HG02588 (cell line): ENCODE results near the gene LRCH4.

Experiments
- ATAC-seq: cut with Tn5 transposase; IDR thresholded peaks from one replicate; pipeline ENCODE4 v1.9.1; 2021; ENCODE audit warnings: mild to moderate bottlenecking, moderate library complexity; ENCODE audit not compliant: unreplicated experiment

Gene LRCH4, protein sequence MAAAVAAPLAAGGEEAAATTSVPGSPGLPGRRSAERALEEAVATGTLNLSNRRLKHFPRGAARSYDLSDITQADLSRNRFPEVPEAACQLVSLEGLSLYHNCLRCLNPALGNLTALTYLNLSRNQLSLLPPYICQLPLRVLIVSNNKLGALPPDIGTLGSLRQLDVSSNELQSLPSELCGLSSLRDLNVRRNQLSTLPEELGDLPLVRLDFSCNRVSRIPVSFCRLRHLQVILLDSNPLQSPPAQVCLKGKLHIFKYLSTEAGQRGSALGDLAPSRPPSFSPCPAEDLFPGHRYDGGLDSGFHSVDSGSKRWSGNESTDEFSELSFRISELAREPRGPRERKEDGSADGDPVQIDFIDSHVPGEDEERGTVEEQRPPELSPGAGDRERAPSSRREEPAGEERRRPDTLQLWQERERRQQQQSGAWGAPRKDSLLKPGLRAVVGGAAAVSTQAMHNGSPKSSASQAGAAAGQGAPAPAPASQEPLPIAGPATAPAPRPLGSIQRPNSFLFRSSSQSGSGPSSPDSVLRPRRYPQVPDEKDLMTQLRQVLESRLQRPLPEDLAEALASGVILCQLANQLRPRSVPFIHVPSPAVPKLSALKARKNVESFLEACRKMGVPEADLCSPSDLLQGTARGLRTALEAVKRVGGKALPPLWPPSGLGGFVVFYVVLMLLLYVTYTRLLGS

DNA sequence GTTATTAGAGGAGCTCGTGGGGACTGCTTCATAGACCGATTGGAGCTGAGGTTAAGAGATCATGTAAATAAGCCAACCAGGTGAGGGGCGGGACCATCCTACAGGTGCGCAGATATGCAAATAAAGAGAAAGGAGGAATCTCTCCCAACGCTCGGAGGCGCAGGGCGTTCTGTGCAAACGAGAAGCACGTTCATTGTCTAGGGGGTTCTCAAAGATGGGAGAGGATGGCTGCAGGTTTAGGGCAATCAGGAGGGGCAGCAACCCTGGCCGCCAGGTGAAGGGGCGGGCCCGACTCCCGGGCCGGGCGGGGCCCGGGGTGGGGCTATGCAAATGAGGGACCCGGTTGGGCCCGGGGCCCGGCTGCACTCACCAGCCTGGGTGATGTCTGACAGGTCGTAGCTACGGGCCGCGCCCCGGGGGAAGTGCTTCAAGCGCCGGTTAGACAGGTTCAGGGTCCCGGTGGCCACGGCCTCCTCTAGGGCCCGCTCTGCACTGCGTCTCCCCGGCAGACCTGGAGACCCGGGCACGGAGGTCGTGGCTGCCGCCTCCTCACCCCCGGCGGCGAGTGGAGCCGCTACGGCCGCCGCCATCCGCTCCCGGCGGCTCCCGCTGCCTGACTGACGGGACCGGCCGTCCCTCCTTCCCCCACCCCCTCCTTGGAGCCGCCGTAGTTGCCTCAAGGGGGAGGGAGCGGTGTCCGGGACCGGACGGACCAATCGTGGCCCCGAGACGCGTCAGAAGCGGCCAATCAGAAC, at the start of gene LRCH4:
Gene LRCH4 (minus strand): TSS at position 619 of the 755 bp plus-strand sequence. CDS start 29 bp downstream, at position 590.
- peak; percentile 28 for ATAC-seq

DNA sequence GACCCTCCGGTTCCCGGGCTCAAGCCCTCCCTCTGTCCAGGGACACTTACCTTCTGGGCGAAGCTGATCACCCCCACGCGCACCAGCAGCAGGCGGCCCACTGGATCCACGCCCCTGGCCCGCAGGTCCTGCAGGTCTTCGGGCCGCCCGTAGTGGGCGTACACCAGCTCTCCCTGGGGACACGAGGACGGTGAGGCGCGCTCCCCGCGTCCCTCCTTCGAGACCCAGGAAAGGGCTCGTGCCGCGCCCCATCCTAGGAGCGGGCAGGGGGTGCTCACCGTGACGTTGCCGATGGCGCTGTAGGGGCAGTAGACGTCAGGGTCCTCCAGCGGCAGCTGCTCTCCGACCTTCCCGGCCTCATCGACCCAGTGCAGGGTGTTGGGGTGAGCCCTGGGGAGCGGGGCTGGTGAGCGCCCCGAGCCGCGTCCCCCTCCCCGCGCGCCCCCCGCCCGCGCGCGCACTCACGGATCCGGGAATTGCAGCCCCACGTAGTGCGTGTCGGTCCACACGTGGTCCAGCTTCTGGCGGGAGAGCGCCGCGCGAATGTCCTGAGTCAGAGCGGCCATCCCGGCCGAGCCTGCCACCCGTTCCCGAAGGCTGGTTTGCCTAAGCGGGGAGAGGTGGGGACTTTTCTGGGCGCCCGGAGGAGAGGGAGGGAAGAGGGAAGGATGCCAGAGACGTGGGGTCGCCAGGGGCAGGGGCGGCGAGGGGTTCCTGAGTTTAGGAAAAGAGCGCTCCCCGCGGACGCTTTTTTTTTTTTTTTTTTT, 47.2 kb upstream of the LRCH4 start:
- ATAC-seq: peak; percentile 50

DNA sequence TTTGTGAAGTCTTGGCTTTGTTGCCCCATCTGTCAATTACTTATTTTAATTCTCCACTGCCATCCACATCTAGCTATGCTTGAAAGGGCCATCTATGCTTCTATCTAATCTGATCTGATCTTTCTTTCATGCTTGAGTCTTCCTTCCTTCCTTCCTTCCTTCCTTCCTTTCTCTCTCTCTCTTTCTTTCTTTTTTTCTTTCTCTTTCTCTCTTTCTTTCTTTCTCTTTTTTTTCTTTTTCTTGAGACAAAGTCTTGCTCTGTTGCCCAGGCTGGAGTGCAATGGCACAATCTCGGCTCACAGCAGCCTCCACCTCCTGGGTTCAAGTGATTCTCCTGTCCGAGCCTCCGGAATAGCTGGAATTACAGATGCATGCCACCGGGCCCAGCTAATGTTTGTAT, 44.1 kb upstream of the LRCH4 start:
- ATAC-seq: no peak

DNA sequence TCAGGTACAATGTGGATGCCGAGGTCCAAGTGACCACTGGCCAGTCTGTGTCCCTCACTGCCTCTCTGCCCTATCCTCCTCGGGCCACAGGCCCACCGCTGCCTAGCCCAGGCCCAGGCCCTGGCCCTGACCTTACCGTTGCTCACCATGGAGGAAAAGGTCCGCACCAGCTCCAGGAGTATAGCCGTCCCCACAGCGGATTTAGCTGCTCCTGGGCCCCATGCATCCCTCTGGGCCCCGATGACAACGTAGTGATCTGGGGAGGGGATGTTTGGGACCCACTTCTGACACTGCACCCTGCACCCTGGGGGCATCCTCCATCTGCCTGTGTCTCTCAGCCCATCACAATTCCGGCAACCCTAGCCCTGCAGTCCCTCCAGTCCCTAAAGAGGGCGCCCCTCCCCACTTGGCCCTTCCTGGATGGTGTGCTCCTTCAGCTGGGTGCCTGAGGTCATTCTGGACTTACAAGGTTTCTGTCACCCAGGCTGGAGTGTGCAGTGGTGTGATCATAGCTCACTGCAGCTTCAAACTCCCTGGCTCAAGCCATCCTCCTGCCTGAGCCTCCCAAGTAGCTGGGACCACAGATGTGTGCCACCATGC, 43.3 kb upstream of the LRCH4 start:
- ATAC-seq: no peak

DNA sequence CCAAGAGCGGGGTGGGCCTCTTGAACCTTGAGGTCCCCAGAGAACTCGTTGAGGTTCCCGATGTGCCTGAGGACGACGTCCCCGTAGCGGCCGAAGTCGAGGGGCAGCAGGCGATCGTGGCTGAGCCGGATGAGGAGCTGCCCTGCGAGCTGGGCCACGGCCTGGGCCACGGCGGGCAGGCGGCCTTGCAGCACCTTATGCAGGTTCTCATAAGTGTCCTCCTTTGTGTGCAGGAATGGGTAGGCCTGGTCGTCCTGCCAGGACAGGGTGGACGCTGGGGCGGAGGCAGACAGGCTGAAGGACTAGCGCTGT, 41.3 kb upstream of the LRCH4 start:
- no peak for ATAC-seq

DNA sequence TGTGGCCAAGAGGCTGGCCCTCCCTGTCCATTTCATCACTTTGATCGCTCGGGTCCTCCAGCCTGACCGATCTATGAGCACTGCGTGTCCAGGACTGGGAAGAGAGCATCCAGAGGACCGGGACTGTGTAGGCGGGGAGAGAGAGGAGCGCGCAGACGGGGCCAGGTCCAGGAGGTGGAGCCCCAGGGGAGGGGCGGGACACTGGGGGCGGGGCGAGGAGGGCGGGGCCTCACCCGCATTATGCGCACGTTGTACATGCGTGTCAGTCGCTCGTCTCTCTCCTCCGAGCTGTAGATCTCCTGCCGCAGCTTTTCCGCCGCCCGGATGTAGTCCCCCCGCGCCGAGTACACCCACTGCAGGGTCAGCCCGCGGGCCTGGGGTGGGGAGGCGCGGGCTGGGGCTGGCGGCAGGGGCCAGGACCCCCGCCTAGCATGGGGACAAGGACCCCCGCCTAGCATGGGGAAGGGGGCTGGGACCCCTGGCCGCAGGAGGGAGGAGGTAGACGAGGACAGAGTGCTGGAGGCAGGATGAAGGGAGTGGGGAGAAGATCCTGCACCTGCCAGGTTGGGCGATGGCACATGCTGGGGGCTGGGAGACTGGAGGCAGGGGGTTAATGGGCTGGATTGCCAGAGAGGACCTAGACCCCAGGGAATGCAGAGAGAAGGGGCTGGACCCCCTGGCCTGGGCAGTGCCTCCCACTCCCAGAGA, 40.8 kb upstream of the LRCH4 start:
- ATAC-seq: peak; percentile 74

DNA sequence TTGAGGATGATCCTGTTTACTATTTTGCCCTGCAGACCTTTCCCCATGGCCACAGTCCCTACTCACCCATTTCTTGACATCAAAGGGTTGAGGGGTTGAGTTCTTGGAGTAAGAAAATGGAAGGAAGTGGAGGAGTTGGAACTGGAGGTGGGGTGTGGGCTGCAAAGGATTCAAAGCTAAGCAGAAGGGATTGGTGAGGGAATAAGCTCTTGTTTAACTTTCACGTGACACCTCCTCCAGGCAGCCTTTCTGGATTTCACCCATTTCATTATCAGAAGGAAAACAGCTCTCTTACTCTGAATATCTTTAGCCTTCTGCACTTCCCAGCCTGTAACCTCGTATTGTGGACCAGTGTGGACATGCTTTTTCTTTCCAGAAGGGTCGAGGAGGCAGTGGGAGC, 40.1 kb upstream of the LRCH4 start:
- ATAC-seq: no peak

DNA sequence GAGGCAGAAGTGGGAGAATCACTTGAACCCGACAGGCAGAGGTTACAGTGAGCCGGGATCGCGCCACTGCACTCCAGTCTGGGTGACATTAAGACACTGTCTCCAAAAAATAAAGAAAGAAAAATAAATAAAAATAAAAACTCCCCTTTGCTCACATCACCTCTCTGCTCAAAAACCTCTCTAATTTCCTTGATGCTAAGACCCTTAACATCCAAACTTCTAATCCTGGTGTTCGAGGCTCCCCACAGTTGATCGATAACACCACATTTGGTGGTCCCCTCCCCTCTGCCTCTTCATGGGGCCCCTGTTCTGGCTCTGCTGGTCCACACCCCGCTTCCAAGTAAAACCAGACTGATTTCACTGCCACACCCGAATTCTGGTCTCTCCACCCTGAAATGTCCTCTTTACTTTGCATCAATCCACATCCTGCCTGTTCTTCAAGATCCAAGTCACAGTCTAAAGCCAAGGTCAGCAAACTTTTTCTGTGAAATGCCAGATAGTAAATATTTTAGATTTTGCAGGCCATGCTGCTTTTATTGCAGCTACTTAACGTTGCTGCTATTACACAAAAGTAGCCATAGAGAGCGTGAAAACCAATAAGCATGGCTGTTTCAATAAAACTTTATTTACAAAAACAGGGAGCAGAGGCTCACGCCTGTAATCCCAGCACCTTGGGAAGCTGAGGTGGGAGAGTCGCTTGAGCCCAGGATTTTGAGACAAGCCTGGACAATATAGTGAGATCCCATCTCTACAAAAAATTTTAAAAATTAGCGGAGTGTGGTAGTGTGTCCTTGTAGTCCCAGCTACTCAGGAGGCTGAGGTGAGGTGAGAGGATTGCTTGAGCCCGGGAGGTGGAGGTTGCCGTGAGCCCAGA, 38.3 kb upstream of the LRCH4 start:
- no peak for ATAC-seq

DNA sequence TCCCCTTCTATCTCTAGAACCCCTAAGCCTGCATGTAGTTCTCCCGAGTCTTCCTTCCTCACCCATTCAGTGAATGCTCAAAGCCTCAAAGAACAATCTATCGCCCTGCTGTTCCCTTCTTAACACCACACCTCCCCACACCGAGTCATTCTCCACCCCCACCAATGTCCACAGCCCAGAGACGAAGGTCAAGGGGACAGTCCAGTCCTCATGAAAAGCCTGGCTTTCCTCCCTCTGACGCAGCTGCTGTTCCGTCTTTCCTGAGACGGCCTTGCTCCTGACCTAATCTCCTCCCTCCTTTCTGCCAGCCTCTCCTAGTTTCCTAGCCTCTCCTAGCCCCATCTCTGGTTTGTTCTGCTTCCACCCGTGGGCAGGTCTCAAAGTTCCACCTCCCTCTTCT, 35.6 kb upstream of the LRCH4 start:
- ATAC-seq: no peak

DNA sequence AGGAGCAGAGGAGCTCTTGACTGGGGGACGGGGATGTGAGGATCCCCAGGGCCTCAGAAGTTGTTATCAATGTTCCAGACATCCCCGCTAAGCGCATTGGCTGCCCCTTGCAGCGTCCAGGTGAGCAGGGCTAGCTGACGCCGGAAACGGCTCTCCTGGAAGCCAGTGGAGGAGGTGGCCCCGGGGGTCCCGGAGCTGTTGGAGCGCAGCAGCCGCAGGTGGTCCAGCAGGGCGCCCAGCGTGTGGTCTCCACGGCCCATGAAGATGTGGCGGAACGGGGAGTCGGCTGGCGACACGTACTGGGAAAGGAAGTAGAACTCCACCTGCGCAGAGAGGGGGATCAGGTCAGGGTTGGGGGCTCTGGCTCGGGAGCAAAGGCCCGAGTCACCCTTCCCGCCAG, 34.9 kb upstream of the LRCH4 start:
- no peak for ATAC-seq

DNA sequence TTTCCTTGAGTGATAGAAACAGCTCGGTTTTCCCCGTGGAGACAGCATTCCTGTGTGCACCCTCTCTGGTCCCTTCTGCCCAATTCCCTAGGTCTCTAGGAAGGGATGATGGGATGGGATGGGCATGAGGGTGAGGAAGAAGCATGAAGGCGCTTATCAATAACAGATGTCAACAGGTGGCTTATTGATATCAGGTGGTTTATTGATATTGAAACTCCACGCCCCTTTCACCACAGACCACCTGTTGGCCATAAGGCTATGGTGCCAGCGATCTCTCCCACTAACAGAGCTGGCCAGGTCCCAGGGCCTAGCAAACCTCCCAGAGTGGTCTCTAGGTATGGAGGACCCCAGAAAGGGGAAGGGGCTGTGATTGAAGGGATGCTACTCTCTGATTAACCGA, 34.3 kb upstream of the LRCH4 start:
- no peak for ATAC-seq

DNA sequence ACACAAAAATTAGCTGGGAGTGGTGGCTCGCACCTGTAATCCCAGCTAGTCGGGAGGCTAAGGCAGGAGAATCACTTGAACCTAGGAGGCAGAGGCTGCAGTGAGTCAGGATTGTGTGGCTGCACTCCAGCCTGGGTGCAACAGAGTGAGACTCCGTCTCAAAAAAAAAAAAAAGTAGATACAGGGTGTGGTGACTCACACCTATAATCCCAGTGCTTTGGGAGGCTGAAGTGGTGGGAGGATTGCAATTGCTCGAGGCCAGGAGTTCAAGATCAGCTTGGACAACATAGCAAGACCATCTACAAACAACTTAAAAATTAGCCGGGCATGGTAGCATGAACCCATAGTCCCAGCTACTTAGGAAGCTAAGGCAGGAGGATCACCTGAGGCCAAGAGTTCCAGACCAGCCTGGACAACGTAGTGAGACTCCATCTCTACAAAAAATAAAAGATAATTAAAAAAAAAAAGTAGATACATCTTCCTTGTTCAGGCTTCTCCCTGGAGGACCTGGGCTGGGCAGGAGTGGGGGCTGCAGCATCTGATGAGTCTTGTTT, 28.5 kb upstream of the LRCH4 start:
- no peak for ATAC-seq

DNA sequence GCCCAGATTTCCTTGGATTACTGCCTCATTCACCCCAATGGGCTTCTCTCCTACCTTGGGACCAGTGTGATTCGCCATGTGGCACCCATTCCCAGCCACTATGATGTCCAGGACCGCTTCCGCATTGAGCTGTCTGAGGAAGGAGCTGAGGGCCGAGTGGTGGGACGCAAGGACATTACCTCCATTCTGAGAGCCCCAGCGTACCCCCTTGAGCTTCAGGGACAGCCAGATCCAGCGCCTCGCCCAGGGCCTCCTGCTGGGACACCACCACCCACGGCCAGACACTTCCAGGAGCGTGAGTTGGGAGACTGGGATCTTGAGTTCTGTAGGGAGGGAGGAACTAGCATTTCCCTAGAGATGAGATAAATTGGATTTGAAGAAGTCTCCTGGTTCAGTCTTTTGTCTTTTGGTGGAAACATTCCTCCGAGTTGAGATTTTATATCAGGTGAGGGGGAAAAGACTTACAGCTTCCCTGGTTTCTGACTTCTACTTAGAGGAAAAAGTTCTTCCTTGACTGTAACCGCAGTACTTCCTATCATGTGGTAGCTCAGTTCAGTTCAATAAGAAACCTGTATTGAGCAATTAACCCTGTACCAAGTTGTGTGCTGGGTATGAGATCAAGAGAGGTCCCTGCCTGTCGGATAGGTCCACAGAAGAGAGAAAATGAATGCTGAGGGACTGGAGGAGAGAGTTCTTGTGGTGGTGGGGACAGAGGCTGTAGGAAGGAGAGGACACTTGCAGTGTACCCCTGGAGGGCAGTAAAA, 27.7 kb upstream of the LRCH4 start:
- no peak for ATAC-seq

DNA sequence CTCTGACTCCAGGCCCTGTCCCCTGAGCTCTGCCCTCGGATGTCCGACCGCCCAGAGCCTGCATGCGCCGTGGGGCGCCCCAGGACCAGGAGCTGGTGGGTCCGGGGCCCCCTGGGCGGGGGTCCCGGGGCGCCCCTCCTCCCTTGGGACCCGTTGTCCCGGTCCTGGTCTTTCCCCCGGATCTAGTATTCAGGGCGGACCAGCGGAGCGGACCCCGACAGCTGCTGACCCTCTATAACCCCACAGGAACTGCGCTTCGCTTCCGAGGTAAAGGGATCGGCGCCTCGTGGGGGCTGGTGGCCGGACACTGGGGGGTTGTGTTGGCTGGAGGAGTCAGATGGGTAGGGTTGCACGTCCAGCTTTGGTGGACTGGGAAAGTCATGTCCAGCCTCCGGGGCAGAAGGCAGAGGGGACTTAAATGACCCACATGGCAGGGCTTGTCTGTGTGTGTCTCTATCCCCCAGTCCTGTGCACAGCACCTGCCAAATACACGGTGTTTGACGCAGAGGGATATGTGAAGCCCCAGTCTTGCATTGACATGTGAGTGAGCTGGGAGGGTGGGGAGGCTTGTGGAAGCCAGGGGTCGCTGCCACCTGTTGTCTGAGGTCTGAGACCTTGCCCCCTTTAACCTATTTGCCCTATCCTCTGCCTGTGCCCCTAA, 26.9 kb upstream of the LRCH4 start:
- ATAC-seq: no peak

DNA sequence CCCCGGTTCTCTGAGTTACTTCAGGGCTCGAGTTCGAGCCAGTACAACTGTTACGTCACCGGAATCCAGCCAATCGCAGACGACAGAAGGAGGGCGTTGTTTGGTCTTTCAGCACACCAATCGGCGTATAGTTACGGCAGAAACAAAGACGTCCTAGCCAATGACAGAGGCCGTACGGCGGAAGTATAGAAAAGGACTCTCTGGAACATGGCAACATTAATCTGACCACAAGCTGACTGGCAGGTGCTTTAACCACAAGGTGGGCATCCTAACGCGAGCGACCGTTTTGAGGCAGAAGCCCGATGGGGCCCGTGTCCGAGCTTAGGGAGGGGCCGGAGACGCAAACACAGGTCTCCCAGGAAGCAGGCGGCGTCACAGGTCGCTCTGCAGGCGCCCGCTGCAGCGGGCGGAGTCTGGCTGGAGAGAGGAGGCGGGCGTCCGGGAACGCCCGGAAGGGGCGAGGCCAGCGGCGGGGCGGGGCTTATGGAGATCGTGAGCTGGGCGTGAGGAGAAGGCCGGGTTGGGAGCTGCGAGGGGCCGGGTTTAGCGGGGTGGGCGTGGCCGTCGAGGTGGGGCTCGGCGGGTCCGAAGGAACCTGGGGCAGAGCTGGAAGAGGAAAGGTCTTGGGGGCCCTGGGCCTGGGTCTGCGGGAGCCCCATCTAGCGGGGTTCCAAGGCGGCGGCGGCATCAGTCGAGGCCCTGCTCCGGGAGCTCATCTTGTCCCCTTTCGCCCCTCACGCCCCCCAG, 26.2 kb upstream of the LRCH4 start, which contains the start of gene MOSPD3:
Gene MOSPD3 (plus strand): TSS at position 558 of the 747 bp plus-strand sequence. CDS start 252 bp downstream, outside the sequence.
- ATAC-seq: peak; percentile 87

DNA sequence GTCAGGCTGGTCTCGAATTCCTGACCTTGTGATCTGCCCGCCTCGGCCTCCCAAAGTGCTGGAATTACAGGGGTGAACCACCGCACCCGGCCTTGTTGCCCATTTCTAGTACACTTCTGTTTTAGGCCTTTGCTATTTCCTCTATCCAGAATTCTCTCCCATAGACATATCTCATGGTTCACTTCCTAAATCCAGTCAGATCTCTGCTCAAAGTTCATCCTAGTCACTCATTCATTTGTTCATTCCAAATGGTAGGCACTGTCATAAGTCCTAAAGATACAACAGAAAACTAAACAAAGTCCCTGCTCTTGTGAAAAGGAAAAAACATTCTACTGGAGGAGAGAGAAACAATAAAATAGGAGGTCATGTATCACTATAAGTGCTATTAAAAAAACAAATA, 24.0 kb upstream of the LRCH4 start:
- ATAC-seq: no peak

DNA sequence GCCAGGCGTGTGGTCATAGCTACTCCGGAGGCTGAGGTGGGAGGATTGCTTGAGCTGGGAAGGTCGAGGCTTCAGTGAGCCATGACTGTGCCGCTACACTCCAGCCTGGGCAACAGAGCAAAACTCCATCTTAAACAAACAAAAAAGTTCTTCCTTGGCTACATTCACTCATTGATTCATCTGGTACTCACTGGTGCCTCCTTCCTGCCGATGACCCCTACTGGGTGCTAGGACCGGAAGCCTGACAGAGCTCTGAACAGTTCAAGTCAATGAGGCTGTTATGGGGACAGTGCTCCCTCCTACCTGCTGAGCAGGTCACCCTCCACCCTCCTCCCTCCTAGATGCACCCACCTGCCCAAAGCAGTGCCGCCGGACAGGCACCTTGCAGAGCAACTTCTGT, 21.2 kb upstream of the LRCH4 start:
- no peak for ATAC-seq
